NCI-H82 (cell line): Measurements from ENCODE around the gene ADRA2B.
A peak's percentile ranks its signal among the peaks of the same experiment; 100 is the strongest.
"Not testable (repeated sequence)": the region's sequence is repeated elsewhere in the genome, so short reads cannot be mapped to it uniquely, and the experiment has no call there.

Experiments used
- DNase-seq: peaks from one replicate; lab custom pipeline; 2025; lab: John Stamatoyannopoulos, UW

Gene ADRA2B

GRCh38 chr2:96089356-96090195 lies 26.8 kb downstream of the ADRA2B start:
- no peak for DNase-seq

GRCh38 chr2:96088340-96089335 lies 27.7 kb downstream of the ADRA2B start:
- no peak for DNase-seq

- no peak for DNase-seq
Measured at GRCh38 chr2:96087130-96087529, 29.2 kb downstream of the ADRA2B start.

GRCh38 chr2:96085541-96086355 lies 30.6 kb downstream of the ADRA2B start:
- no peak for DNase-seq

- not testable (repeated sequence) for DNase-seq
Measured at GRCh38 chr2:96084858-96085518, 31.4 kb downstream of the ADRA2B start.

- no peak for DNase-seq
Measured at GRCh38 chr2:96083989-96084857, 32.1 kb downstream of the ADRA2B start.

GRCh38 chr2:96083064-96083939 lies 33.1 kb downstream of the ADRA2B start:
- no peak for DNase-seq

GRCh38 chr2:96082211-96083063 lies 33.9 kb downstream of the ADRA2B start:
- DNase-seq = no peak

GRCh38 chr2:96081042-96081441 lies 35.3 kb downstream of the ADRA2B start:
- DNase-seq = no peak

GRCh38 chr2:96075199-96075771 lies 41.1 kb downstream of the ADRA2B start:
- DNase-seq = no peak

- no peak for DNase-seq
Measured at GRCh38 chr2:96074156-96074555, 42.2 kb downstream of the ADRA2B start.

- no peak for DNase-seq
Measured at GRCh38 chr2:96073170-96073775, 43.1 kb downstream of the ADRA2B start.

GRCh38 chr2:96072746-96073145 lies 43.6 kb downstream of the ADRA2B start:
- no peak for DNase-seq

GRCh38 chr2:96071977-96072491 lies 44.3 kb downstream of the ADRA2B start:
- peak; percentile 52 for DNase-seq

GRCh38 chr2:96071087-96071976 lies 45.0 kb downstream of the ADRA2B start:
- not testable (repeated sequence) for DNase-seq

GRCh38 chr2:96070351-96070750 lies 46.0 kb downstream of the ADRA2B start:
- not testable (repeated sequence) for DNase-seq
